ENCODE results near the gene PRPS2. TPM values are rescaled to one million over a fixed set of nuclear protein-coding genes. Genes with fewer than 3 reads are reported as not detected.

Gene PRPS2
- total and polyA plus RNA-seq, 2 donors (not counting 3 experiments of a cell fraction or from before 2014, with no cell fraction given) = 15.9 to 36.7 TPM

DNA sequence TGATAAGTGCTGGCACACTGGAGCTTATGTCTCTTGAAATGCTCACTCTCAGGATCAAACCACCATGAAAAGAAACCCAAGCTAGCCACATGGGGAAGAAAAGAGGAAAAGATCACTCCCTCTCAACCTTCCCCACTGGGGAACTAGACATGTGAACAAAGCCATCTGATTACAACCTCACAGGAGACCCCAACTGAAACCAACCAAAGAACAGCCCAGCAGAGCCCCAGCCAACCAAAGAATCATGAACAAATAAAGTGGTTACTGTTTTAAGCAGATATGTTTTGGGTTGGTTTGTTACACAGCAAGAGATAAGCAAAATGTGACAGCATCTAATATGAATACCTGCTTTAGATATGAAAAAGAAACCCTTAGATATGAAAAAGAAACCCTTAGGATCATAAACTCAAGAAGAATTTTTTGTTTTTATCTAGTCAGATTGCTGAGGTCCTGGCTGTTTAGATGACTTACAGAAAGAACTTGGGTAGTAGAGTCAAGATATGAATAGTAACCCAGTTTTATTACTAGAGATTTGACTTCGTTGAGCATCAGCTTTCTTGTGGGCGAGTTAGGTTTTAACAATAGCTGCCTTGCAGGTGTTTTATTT lies 52.0 kb downstream of the PRPS2 start:
- no TSS peak for BruUV-seq (replicated peaks)
- Histone ChIP-seq H3K79me2 (ENCODE audit: control insufficient read depth, insufficient read depth, low read length) (no peaks in the 10 kb centered on the region), H2AFZ (ENCODE audit: low read depth, low read length) (no peak overlapping the region), H3K36me3 (ENCODE audit: control insufficient read depth in 2 of 2, extremely low read depth in 1 of 2, insufficient read depth in 2 of 2, low read length in 2 of 2) (no peaks in the 10 kb centered on the region), H3K9me1 (replicated peaks; ENCODE audit: control insufficient read depth, extremely low read depth, insufficient read depth, low read length) (no peaks in the 10 kb centered on the region), H3K9ac (replicated peaks; ENCODE audit: extremely low read depth, insufficient read depth, low read length) (no peak overlapping the region), H3K4me2 (ENCODE audit: insufficient read depth, low read length) (no peak overlapping the region), H3K27ac (ENCODE audit: insufficient read depth, low read depth, low read length) (no peak overlapping the region), H3K9me3 (replicated peaks; ENCODE audit: control insufficient read depth, insufficient read depth, low read length) (no peaks in the 10 kb centered on the region), H3K4me3 (replicated peaks in 1 of 3; ENCODE audit: insufficient read depth in 1 of 3, low read depth in 1 of 3, low read length in 3 of 3) (no peak overlapping the region), H3K4me1 (ENCODE audit: control insufficient read depth, extremely low read depth, insufficient read depth, low read length) (no peaks in the 10 kb centered on the region), H4K20me1 (replicated peaks; ENCODE audit: control insufficient read depth, extremely low read depth, insufficient read depth, low read length) (no peaks in the 10 kb centered on the region), H3K27me3 (ENCODE audit: control insufficient read depth in 2 of 2, insufficient read depth in 2 of 2, low read length in 2 of 2) (peaks cover 0 to 2% of the 10 kb centered on the region in 2 experiments)
- DNase-seq (ENCODE audit: low read depth, low spot score) (no peak), FAIRE-seq (no peak)
- no peak for TF ChIP-seq MYC (IDR thresholded peaks at IDR 0.05; ENCODE audit: low read depth, low read length)
- no peak for TF ChIP-seq EZH2 (IDR thresholded peaks at IDR 0.05; ENCODE audit: borderline replicate concordance, low read depth, low read length, severe bottlenecking)
- no peak for TF ChIP-seq GATA2 (IDR thresholded peaks at IDR 0.05; ENCODE audit: insufficient read depth, insufficient read length, low read depth, low read length)
- TF ChIP-seq, protein P1, sequence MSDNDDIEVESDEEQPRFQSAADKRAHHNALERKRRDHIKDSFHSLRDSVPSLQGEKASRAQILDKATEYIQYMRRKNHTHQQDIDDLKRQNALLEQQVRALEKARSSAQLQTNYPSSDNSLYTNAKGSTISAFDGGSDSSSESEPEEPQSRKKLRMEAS (IDR thresholded peaks at IDR 0.05; ENCODE audit: insufficient read depth, insufficient read length) = no peak
- no peak for TF ChIP-seq POLR2AphosphoS5 (IDR thresholded peaks at IDR 0.05; ENCODE audit: insufficient read depth, low read depth, low read length)
- TF ChIP-seq, protein P2, sequence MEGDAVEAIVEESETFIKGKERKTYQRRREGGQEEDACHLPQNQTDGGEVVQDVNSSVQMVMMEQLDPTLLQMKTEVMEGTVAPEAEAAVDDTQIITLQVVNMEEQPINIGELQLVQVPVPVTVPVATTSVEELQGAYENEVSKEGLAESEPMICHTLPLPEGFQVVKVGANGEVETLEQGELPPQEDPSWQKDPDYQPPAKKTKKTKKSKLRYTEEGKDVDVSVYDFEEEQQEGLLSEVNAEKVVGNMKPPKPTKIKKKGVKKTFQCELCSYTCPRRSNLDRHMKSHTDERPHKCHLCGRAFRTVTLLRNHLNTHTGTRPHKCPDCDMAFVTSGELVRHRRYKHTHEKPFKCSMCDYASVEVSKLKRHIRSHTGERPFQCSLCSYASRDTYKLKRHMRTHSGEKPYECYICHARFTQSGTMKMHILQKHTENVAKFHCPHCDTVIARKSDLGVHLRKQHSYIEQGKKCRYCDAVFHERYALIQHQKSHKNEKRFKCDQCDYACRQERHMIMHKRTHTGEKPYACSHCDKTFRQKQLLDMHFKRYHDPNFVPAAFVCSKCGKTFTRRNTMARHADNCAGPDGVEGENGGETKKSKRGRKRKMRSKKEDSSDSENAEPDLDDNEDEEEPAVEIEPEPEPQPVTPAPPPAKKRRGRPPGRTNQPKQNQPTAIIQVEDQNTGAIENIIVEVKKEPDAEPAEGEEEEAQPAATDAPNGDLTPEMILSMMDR (IDR thresholded peaks at IDR 0.05; ENCODE audit: extremely low read depth in 1 of 2, insufficient read depth in 1 of 2, low read depth in 1 of 2, low read length in 2 of 2) = no peak
- TF ChIP-seq FOS (IDR thresholded peaks at IDR 0.05; ENCODE audit: borderline replicate concordance, insufficient read depth, low read length) = no peak
- no peak for TF ChIP-seq POLR2A (IDR thresholded peaks at IDR 0.05; ENCODE audit: low read depth, low read length)
- TF ChIP-seq JUN (IDR thresholded peaks at IDR 0.05; ENCODE audit: borderline replicate concordance, insufficient read depth, insufficient read length, low read depth) = no peak
- dilution Hi-C loops (cut with MboI; ENCODE audit: extremely low pct_ligation_motif_present, low sequenced_read_pairs) (no loop called here), intact Hi-C loops (cut with micrococcal nuclease) (no loop called here)
- ChIA-PET POLR2A (no interaction called here), CTCF (interaction anchor here (1.6 kb wide), 1 partner anchor 29 kb away, joined by 4 read pairs; no protein-coding TSS in a partner anchor)

All from endothelial cell of umbilical vein (primary cell).